ENCODE data around the gene OR5M11. TPM values are rescaled to one million over a fixed set of nuclear protein-coding genes. Genes with fewer than 3 reads are reported as not detected.

Gene OR5M11
- total and polyA plus RNA-seq, 2 experiments from 2014 or later = not detected

DNA sequence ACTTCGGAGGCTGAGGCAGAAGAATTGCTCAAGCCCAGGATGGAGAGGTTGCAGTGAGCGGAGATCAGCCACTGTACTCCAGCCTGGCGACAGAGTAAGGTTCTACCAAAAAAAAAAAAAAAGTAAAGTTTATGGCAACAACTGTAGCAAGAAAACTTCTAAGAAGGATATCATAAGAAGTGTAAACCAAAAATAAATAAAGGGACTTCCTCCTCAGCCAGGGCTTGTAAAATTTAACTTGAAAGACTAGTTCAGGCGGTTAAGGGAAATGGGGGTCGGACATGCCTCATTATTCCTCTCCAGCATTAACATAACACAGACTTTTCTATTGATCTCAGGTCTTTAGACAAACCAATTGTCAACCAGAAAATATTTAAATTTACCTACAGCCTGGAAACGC is 2.5 kb upstream of the OR5M11 start:
- Histone ChIP-seq H3K27ac (no peak overlapping the region), H3K4me3 (no peak overlapping the region), H3K9me2 (replicated peaks; ENCODE audit: insufficient read depth) (no peaks in the 10 kb centered on the region), H3K4me1 (ENCODE audit: insufficient read depth) (no peaks in the 10 kb centered on the region), H2AFZ (no peak overlapping the region), H3K79me2 (no peaks in the 10 kb centered on the region), H3K27me3 (no peaks in the 10 kb centered on the region), H3K4me2 (no peak overlapping the region), H3K36me3 (replicated peaks; ENCODE audit: insufficient read depth, low read depth) (no peaks in the 10 kb centered on the region), H4K20me1 (ENCODE audit: insufficient read depth, poor library complexity, severe bottlenecking) (no peaks in the 10 kb centered on the region), H3K9me3 (ENCODE audit: low read depth) (no peaks in the 10 kb centered on the region)
- TF ChIP-seq, protein P1, sequence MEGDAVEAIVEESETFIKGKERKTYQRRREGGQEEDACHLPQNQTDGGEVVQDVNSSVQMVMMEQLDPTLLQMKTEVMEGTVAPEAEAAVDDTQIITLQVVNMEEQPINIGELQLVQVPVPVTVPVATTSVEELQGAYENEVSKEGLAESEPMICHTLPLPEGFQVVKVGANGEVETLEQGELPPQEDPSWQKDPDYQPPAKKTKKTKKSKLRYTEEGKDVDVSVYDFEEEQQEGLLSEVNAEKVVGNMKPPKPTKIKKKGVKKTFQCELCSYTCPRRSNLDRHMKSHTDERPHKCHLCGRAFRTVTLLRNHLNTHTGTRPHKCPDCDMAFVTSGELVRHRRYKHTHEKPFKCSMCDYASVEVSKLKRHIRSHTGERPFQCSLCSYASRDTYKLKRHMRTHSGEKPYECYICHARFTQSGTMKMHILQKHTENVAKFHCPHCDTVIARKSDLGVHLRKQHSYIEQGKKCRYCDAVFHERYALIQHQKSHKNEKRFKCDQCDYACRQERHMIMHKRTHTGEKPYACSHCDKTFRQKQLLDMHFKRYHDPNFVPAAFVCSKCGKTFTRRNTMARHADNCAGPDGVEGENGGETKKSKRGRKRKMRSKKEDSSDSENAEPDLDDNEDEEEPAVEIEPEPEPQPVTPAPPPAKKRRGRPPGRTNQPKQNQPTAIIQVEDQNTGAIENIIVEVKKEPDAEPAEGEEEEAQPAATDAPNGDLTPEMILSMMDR (IDR thresholded peaks at IDR 0.05; ENCODE audit: poor library complexity) = no peak
- no peak for TF ChIP-seq EZH2phosphoT487 (IDR thresholded peaks at IDR 0.05; ENCODE audit: low read depth, severe bottlenecking, unreplicated experiment)
- no peak for TF ChIP-seq EZH2 (IDR thresholded peaks at IDR 0.05; ENCODE audit: borderline replicate concordance)
- no peak for DNase-seq (ENCODE audit: low spot score)
- WGBS (ENCODE audit: low lambda C conversion rate, missing lambda C conversion rate) = 76% methylated on average over 6 of the region's 6 CpGs

DNA sequence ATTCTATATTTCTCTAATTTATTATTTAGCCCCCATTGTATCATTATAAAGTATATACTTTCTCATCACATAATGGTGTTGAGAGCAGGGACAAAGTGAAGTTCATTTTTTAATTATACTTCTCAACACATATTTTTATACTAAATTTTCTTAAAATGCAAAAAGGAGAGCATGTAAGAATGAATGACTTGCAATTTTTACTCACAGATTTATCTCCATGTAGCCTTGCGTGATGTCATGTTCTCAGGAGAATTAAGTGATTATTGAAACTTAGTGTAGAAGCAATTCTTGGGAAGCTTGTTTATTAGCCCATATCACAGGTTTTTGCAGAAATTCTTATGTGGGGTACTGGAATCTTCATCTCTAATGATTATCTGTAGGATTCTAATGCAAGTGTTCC is 682 bp upstream of the OR5M11 start:
- H3K4me3 ChIP-seq = no peak overlapping the region

DNA sequence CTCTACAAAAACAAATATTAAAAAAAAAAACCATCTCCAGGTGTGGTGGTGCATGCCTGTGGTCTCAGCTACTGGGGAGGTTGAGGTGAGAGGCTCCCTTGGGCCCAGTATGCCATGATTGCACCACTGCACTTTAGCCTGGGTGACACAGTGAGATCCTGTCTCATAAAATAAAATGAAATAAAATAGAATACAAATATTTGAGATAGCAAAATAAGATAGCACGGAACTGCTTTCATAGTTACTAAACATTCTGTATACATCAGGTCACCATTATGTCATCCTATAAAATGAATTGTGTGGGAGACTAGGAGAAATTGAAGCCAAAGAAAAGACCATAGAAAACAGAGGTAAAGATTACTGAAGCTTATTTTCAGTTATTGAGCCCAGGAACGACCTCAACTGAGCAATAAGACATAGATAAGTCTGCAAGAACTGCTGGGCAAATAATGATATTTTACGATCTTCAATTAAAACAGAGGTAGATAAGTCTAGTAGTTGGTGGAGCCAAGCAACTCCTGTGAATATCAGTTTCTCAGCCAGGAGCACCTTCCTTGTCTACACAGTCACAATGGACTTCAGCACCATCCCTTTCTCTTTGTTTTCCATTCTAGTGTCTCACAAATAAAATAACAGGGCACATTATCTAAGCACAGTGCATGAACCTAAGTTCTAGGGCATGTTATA is 9.9 kb downstream of the OR5M11 start:
- Histone ChIP-seq H3K4me1 (ENCODE audit: insufficient read depth) (no peaks in the 10 kb centered on the region), H4K20me1 (ENCODE audit: insufficient read depth, poor library complexity, severe bottlenecking) (no peaks in the 10 kb centered on the region), H3K4me3 (no peak overlapping the region), H3K79me2 (no peaks in the 10 kb centered on the region), H3K4me2 (no peak overlapping the region), H3K9me2 (replicated peaks; ENCODE audit: insufficient read depth) (no peaks in the 10 kb centered on the region), H3K27me3 (no peaks in the 10 kb centered on the region), H3K36me3 (replicated peaks; ENCODE audit: insufficient read depth, low read depth) (no peaks in the 10 kb centered on the region), H3K27ac (no peak overlapping the region), H3K9me3 (ENCODE audit: low read depth) (no peaks in the 10 kb centered on the region), H2AFZ (no peak overlapping the region)
- TF ChIP-seq EZH2 (IDR thresholded peaks at IDR 0.05; ENCODE audit: borderline replicate concordance) (no peak), EZH2phosphoT487 (IDR thresholded peaks at IDR 0.05; ENCODE audit: low read depth, severe bottlenecking, unreplicated experiment) (no peak)
- TF ChIP-seq, protein P1 (IDR thresholded peaks at IDR 0.05; ENCODE audit: poor library complexity) = no peak
- WGBS (ENCODE audit: low lambda C conversion rate, missing lambda C conversion rate) = 61% methylated on average over 3 of the region's 3 CpGs
- peak; percentile 11 for DNase-seq (ENCODE audit: low spot score)

More for the DNA sequence above, 682 bp upstream of the OR5M11 start:
- no peak overlapping the region for H3K4me2 ChIP-seq
- no peaks in the 10 kb centered on the region for H4K20me1 ChIP-seq (ENCODE audit: insufficient read depth, poor library complexity, severe bottlenecking)
- no peak for DNase-seq (ENCODE audit: low spot score)
- TF ChIP-seq, protein P1 (IDR thresholded peaks at IDR 0.05; ENCODE audit: poor library complexity) = no peak
- no peak for TF ChIP-seq EZH2phosphoT487 (IDR thresholded peaks at IDR 0.05; ENCODE audit: low read depth, severe bottlenecking, unreplicated experiment)
- TF ChIP-seq EZH2 (IDR thresholded peaks at IDR 0.05; ENCODE audit: borderline replicate concordance) = no peak
- H2AFZ ChIP-seq = no peak overlapping the region
- no peaks in the 10 kb centered on the region for H3K9me2 ChIP-seq (replicated peaks; ENCODE audit: insufficient read depth)
- WGBS (ENCODE audit: low lambda C conversion rate, missing lambda C conversion rate) = 96% methylated on average over 1 of the region's 1 CpG
- H3K27me3 ChIP-seq = no peaks in the 10 kb centered on the region
- no peaks in the 10 kb centered on the region for H3K4me1 ChIP-seq (ENCODE audit: insufficient read depth)
- H3K36me3 ChIP-seq (replicated peaks; ENCODE audit: insufficient read depth, low read depth) = no peaks in the 10 kb centered on the region
- no peaks in the 10 kb centered on the region for H3K79me2 ChIP-seq
- no peak overlapping the region for H3K27ac ChIP-seq
- H3K9me3 ChIP-seq (ENCODE audit: low read depth) = no peaks in the 10 kb centered on the region
